ENCODE data around the gene MRM1. TPM values are rescaled to one million over a fixed set of nuclear protein-coding genes. Genes with fewer than 3 reads are reported as not detected.

The MRM1 gene
- total and polyA plus RNA-seq, 7 donors, result 8.7 to 30.6 (median 11.1) TPM

DNA sequence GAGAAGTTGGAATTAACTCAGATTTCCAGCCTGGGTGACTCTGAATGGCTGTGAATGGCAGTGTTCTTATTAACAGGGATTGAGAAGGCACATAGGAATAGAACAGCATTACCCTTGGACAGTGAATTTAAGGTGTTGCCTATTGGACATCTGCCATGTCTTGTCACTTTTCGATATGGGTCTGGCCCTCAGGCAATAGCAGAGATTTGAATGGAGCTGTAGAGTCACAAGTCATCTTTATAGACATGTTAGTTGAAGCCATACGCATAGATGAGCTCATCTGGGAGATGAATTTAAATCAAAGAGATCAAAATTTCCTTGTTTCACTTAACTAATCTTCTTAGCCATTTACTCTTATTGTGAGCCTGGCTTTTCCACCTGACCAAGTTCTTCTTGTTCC lies 24.6 kb upstream of the MRM1 start:
- Histone ChIP-seq H3K4me1 (no peaks in the 10 kb centered on the region), H3K9me3 (no peaks in the 10 kb centered on the region), H3K27ac (no peak overlapping the region), H3K27me3 (ENCODE audit: insufficient read depth in 3 of 3, low read length in 2 of 3) (no peaks in the 10 kb centered on the region), H3K36me3 (ENCODE audit: insufficient read depth in 1 of 2, low read depth in 1 of 2) (peaks cover 9 to 86% of the 10 kb centered on the region in 2 donors), H3K4me3 (no peak overlapping the region)
- DNase-seq (no peak), ATAC-seq (no peak)
- intact Hi-C loops (cut with DNase I), result no loop called here
- WGBS, 3 donors, result 86 to 89% (median 89%) methylated on average over 2 of the region's 2 CpGs
- TF ChIP-seq, protein P1, sequence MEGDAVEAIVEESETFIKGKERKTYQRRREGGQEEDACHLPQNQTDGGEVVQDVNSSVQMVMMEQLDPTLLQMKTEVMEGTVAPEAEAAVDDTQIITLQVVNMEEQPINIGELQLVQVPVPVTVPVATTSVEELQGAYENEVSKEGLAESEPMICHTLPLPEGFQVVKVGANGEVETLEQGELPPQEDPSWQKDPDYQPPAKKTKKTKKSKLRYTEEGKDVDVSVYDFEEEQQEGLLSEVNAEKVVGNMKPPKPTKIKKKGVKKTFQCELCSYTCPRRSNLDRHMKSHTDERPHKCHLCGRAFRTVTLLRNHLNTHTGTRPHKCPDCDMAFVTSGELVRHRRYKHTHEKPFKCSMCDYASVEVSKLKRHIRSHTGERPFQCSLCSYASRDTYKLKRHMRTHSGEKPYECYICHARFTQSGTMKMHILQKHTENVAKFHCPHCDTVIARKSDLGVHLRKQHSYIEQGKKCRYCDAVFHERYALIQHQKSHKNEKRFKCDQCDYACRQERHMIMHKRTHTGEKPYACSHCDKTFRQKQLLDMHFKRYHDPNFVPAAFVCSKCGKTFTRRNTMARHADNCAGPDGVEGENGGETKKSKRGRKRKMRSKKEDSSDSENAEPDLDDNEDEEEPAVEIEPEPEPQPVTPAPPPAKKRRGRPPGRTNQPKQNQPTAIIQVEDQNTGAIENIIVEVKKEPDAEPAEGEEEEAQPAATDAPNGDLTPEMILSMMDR (IDR thresholded peaks at IDR 0.05), result no peak

- 88 to 91% (median 89%) methylated on average over 2 of the region's 2 CpGs for WGBS, 3 donors
- DNase-seq (no peak), ATAC-seq (no peak)
- Histone ChIP-seq H3K4me3 (no peak overlapping the region), H3K9me3 (no peaks in the 10 kb centered on the region), H3K36me3 (ENCODE audit: insufficient read depth in 1 of 2, low read depth in 1 of 2) (peaks cover 9 to 86% of the 10 kb centered on the region in 2 donors), H3K27me3 (ENCODE audit: insufficient read depth in 3 of 3, low read length in 2 of 3) (no peaks in the 10 kb centered on the region), H3K4me1 (no peaks in the 10 kb centered on the region), H3K27ac (no peak overlapping the region)
- TF ChIP-seq, protein P1 (IDR thresholded peaks at IDR 0.05), result no peak
- intact Hi-C loops (cut with DNase I), result no loop called here
Observed at GRCh38 chr17:36578671-36579070, 22.7 kb upstream of the MRM1 start.

- intact Hi-C loops (cut with DNase I), result no loop called here
- H3K36me3 ChIP-seq (ENCODE audit: insufficient read depth in 1 of 2, low read depth in 1 of 2), result peaks cover 11 to 99% of the 10 kb centered on the region in 2 donors
- no peak for ATAC-seq
- H3K27ac ChIP-seq, result no peak overlapping the region
- no peaks in the 10 kb centered on the region for H3K27me3 ChIP-seq (ENCODE audit: insufficient read depth in 3 of 3, low read length in 2 of 3)
- no peaks in the 10 kb centered on the region for H3K9me3 ChIP-seq
- no peaks in the 10 kb centered on the region for H3K4me1 ChIP-seq
- no peak overlapping the region for H3K4me3 ChIP-seq
- no peak for DNase-seq
- WGBS, 3 donors, result 32 to 55% (median 53%) methylated on average over 1 of the region's 1 CpG
- TF ChIP-seq, protein P1 (IDR thresholded peaks at IDR 0.05), result no peak
Observed at GRCh38 chr17:36583787-36584186, 17.6 kb upstream of the MRM1 start.

- WGBS, 3 donors, result 88 to 94% (median 93%) methylated on average over 2 of the region's 2 CpGs
- no peaks in the 10 kb centered on the region for H3K4me1 ChIP-seq
- ATAC-seq (no peak), DNase-seq (no peak)
- H3K4me3 ChIP-seq, result no peak overlapping the region
- H3K36me3 ChIP-seq (ENCODE audit: insufficient read depth in 1 of 2, low read depth in 1 of 2), result peaks cover 10 to 97% of the 10 kb centered on the region in 2 donors
- intact Hi-C loops (cut with DNase I), result no loop called here
- H3K9me3 ChIP-seq, result no peaks in the 10 kb centered on the region
- TF ChIP-seq, protein P1 (IDR thresholded peaks at IDR 0.05), result no peak
- no peaks in the 10 kb centered on the region for H3K27me3 ChIP-seq (ENCODE audit: insufficient read depth in 3 of 3, low read length in 2 of 3)
- no peak overlapping the region for H3K27ac ChIP-seq
Observed at GRCh38 chr17:36586138-36586537, 15.2 kb upstream of the MRM1 start.

- H3K27ac ChIP-seq, result no peak overlapping the region
- H3K9me3 ChIP-seq, result no peaks in the 10 kb centered on the region
- ATAC-seq, result no peak
- no peak for DNase-seq
- H3K4me3 ChIP-seq, result no peak overlapping the region
- WGBS, 3 donors, result 65 to 80% (median 69%) methylated on average over 2 of the region's 2 CpGs
- H3K27me3 ChIP-seq (ENCODE audit: insufficient read depth in 3 of 3, low read length in 2 of 3), result no peaks in the 10 kb centered on the region
- TF ChIP-seq, protein P1 (IDR thresholded peaks at IDR 0.05), result no peak
- H3K4me1 ChIP-seq, result peaks cover 16% of the 10 kb centered on the region
- H3K36me3 ChIP-seq (ENCODE audit: insufficient read depth in 1 of 2, low read depth in 1 of 2), result peaks cover 10 to 60% of the 10 kb centered on the region in 2 donors
- intact Hi-C loops (cut with DNase I), result loop anchor here (5.0 kb wide), 3 partner anchors 33 to 103 kb away; partner anchors contain the start of gene ZNHIT3 (in 1 of the 2)
Observed at GRCh38 chr17:36590082-36590481, 11.3 kb upstream of the MRM1 start.
